ENCODE results near the gene DPCD. TPM values are rescaled to one million over a fixed set of nuclear protein-coding genes. Genes with fewer than 3 reads are reported as not detected.

Gene DPCD
- polyA plus RNA-seq, 2 donors: 17.3 to 28.3 TPM

DNA sequence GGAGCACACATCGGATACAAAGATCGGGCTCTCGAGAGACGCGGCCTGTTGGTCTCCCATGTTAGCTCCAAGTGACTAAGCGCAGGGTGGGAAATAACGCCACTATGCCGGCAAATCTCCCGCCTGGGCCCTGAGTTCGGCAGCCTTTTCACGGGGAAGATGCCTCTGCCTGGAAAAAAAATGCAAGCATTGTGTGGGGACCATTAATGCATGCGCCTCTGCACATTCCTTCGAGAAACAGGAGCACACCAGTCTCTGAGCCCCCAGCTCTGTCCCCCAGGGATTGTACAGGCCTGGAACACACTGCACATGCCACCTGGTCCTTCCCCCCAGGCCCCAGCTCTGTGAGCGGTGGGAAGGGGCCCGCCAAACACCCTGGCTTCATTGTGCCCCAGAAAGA, 62.7 kb downstream of the DPCD start:
- Histone ChIP-seq H3K4me1 (ENCODE audit: control insufficient read depth in 2 of 2, insufficient read depth in 2 of 2, low read length in 1 of 2) (no peaks in the 10 kb centered on the region), H3K27me3 (ENCODE audit: control insufficient read depth in 1 of 2, insufficient read depth in 2 of 2, low read length in 2 of 2) (no peaks in the 10 kb centered on the region), H3K36me3 (ENCODE audit: control insufficient read depth in 2 of 2, insufficient read depth in 2 of 2, low read length in 1 of 2) (peaks cover 5 to 16% of the 10 kb centered on the region in 2 donors), H3K27ac (ENCODE audit: low read depth in 2 of 2, low read length in 1 of 2) (no peak overlapping the region), H3K9me3 (ENCODE audit: control insufficient read depth in 2 of 2, insufficient read depth in 1 of 2, low read depth in 1 of 2, low read length in 1 of 2) (no peaks in the 10 kb centered on the region), H3K4me3 (ENCODE audit: low read depth in 1 of 2, low read length in 2 of 2) (no peak overlapping the region)
- 91% methylated on average over 15 of the region's 15 CpGs for WGBS, 2 donors

GRCh38 chr10:101651336-101651735, 63.2 kb downstream of the DPCD start:
- Histone ChIP-seq H3K27ac (ENCODE audit: low read depth in 2 of 2, low read length in 1 of 2) (no peak overlapping the region), H3K4me3 (ENCODE audit: low read depth in 1 of 2, low read length in 2 of 2) (no peak overlapping the region), H3K36me3 (ENCODE audit: control insufficient read depth in 2 of 2, insufficient read depth in 2 of 2, low read length in 1 of 2) (peaks cover 5 to 17% of the 10 kb centered on the region in 2 donors), H3K4me1 (ENCODE audit: control insufficient read depth in 2 of 2, insufficient read depth in 2 of 2, low read length in 1 of 2) (no peaks in the 10 kb centered on the region), H3K9me3 (ENCODE audit: control insufficient read depth in 2 of 2, insufficient read depth in 1 of 2, low read depth in 1 of 2, low read length in 1 of 2) (no peaks in the 10 kb centered on the region), H3K27me3 (ENCODE audit: control insufficient read depth in 1 of 2, insufficient read depth in 2 of 2, low read length in 2 of 2) (no peaks in the 10 kb centered on the region)
- 76 to 85% methylated on average over 5 of the region's 5 CpGs for WGBS, 2 donors

GRCh38 chr10:101653536-101653935, 65.4 kb downstream of the DPCD start:
- Histone ChIP-seq H3K36me3 (ENCODE audit: control insufficient read depth in 2 of 2, insufficient read depth in 2 of 2, low read length in 1 of 2) (peaks cover 2 to 15% of the 10 kb centered on the region in 2 donors), H3K4me1 (ENCODE audit: control insufficient read depth in 2 of 2, insufficient read depth in 2 of 2, low read length in 1 of 2) (no peaks in the 10 kb centered on the region), H3K9me3 (ENCODE audit: control insufficient read depth in 2 of 2, insufficient read depth in 1 of 2, low read depth in 1 of 2, low read length in 1 of 2) (no peaks in the 10 kb centered on the region), H3K27me3 (ENCODE audit: control insufficient read depth in 1 of 2, insufficient read depth in 2 of 2, low read length in 2 of 2) (no peaks in the 10 kb centered on the region), H3K27ac (ENCODE audit: low read depth in 2 of 2, low read length in 1 of 2) (no peak overlapping the region), H3K4me3 (ENCODE audit: low read depth in 1 of 2, low read length in 2 of 2) (no peak overlapping the region)
- whole genome bisulfite sequencing, 2 donors: 90 to 91% methylated on average over 8 of the region's 8 CpGs

GRCh38 chr10:101655570-101655969, 67.4 kb downstream of the DPCD start:
- H3K4me3 ChIP-seq (ENCODE audit: low read depth in 1 of 2, low read length in 2 of 2): no peak overlapping the region
- H3K27me3 ChIP-seq (ENCODE audit: control insufficient read depth in 1 of 2, insufficient read depth in 2 of 2, low read length in 2 of 2): no peaks in the 10 kb centered on the region
- 70 to 85% methylated on average over 6 of the region's 6 CpGs for WGBS, 2 donors
- no peaks in the 10 kb centered on the region for H3K9me3 ChIP-seq (ENCODE audit: control insufficient read depth in 2 of 2, insufficient read depth in 1 of 2, low read depth in 1 of 2, low read length in 1 of 2)
- no peaks in the 10 kb centered on the region for H3K4me1 ChIP-seq (ENCODE audit: control insufficient read depth in 2 of 2, insufficient read depth in 2 of 2, low read length in 1 of 2)
- no peak overlapping the region for H3K27ac ChIP-seq (ENCODE audit: low read depth in 2 of 2, low read length in 1 of 2)
- peaks cover 6 to 19% of the 10 kb centered on the region in 2 donors for H3K36me3 ChIP-seq (ENCODE audit: control insufficient read depth in 2 of 2, insufficient read depth in 2 of 2, low read length in 1 of 2)

- no peak overlapping the region for H3K27ac ChIP-seq (ENCODE audit: low read depth in 2 of 2, low read length in 1 of 2)
- H3K4me1 ChIP-seq (ENCODE audit: control insufficient read depth in 2 of 2, insufficient read depth in 2 of 2, low read length in 1 of 2): no peaks in the 10 kb centered on the region
- H3K9me3 ChIP-seq (ENCODE audit: control insufficient read depth in 2 of 2, insufficient read depth in 1 of 2, low read depth in 1 of 2, low read length in 1 of 2): no peaks in the 10 kb centered on the region
- peaks cover 12 to 27% of the 10 kb centered on the region in 2 donors for H3K36me3 ChIP-seq (ENCODE audit: control insufficient read depth in 2 of 2, insufficient read depth in 2 of 2, low read length in 1 of 2)
- 97% methylated on average over 2 of the region's 2 CpGs for WGBS, 2 donors
- H3K27me3 ChIP-seq (ENCODE audit: control insufficient read depth in 1 of 2, insufficient read depth in 2 of 2, low read length in 2 of 2): no peaks in the 10 kb centered on the region
- H3K4me3 ChIP-seq (ENCODE audit: low read depth in 1 of 2, low read length in 2 of 2): no peak overlapping the region
Measured at GRCh38 chr10:101656890-101657289, 68.8 kb downstream of the DPCD start.

- Histone ChIP-seq H3K27ac (ENCODE audit: low read depth in 2 of 2, low read length in 1 of 2) (no peak overlapping the region), H3K9me3 (ENCODE audit: control insufficient read depth in 2 of 2, insufficient read depth in 1 of 2, low read depth in 1 of 2, low read length in 1 of 2) (no peaks in the 10 kb centered on the region), H3K4me1 (ENCODE audit: control insufficient read depth in 2 of 2, insufficient read depth in 2 of 2, low read length in 1 of 2) (no peaks in the 10 kb centered on the region), H3K4me3 (ENCODE audit: low read depth in 1 of 2, low read length in 2 of 2) (no peak overlapping the region), H3K27me3 (ENCODE audit: control insufficient read depth in 1 of 2, insufficient read depth in 2 of 2, low read length in 2 of 2) (no peaks in the 10 kb centered on the region), H3K36me3 (ENCODE audit: control insufficient read depth in 2 of 2, insufficient read depth in 2 of 2, low read length in 1 of 2) (peaks cover 15 to 33% of the 10 kb centered on the region in 2 donors)
- 79 to 89% methylated on average over 5 of the region's 5 CpGs for WGBS, 2 donors
Measured at GRCh38 chr10:101658975-101659374, 70.9 kb downstream of the DPCD start.

Other genes starting within 250 kb of the DPCD start
- 1 to 10 TPM; 5.7 to 6.3 TPM for gene BTRC, start 234.2 kb upstream of the DPCD start, polyA plus RNA-seq
- gene POLL, start 64 bp upstream of the DPCD start, polyA plus RNA-seq: 10 to 100 TPM; 13.5 to 24.0 TPM
- gene FBXW4, start 106.8 kb downstream of the DPCD start, polyA plus RNA-seq: 10 to 100 TPM; 27.0 to 31.1 TPM
- gene FGF8, start 187.8 kb downstream of the DPCD start, polyA plus RNA-seq: not detected
- 10 to 100 TPM; 13.3 to 39.2 TPM for gene NPM3, start 195.1 kb downstream of the DPCD start, polyA plus RNA-seq
- gene OGA, start 230.1 kb downstream of the DPCD start, polyA plus RNA-seq: 10 to 100 TPM; 40.0 to 47.1 TPM

Data from esophagus (tissue), 2 donors.